HG03280 (cell line): ENCODE measurements around the gene RPL13A.

Experiments used
- ATAC-seq: cut with Tn5 transposase; IDR thresholded peaks from one replicate; pipeline ENCODE4 v1.9.1; 2021; ENCODE audit warnings: mild to moderate bottlenecking, moderate library complexity; ENCODE audit not compliant: unreplicated experiment

Gene RPL13A

DNA sequence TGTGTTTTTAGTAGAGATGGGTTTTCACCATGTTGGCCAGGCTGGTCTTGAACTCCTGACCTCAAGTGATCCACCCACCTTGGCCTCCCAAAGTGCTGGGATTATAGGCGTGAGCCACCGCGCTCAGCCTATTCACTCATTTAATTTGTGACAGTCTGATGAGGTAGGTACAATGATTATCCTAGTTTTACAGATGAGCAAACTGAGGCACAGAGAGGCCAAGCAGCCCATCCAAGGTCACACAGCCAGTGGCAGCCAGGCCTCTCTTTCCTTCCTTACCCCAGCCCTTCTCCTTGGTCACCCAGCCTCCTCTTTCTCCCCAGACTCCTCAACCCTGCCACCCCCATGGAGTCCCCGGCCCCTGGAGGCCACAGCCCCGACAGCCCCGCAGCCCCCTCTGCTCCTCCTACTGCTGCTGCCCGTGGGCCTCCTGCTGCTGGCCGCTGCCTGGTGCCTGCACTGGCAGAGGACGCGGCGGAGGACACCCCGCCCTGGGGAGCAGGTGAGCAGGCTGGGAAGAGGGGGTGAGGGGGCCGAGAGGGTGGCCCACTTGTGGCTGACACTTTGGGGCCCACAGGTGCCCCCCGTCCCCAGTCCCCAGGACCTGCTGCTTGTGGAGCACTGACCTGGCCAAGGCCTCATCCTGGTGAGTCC is 7.3 kb upstream of the RPL13A start:
- ATAC-seq = no peak

DNA sequence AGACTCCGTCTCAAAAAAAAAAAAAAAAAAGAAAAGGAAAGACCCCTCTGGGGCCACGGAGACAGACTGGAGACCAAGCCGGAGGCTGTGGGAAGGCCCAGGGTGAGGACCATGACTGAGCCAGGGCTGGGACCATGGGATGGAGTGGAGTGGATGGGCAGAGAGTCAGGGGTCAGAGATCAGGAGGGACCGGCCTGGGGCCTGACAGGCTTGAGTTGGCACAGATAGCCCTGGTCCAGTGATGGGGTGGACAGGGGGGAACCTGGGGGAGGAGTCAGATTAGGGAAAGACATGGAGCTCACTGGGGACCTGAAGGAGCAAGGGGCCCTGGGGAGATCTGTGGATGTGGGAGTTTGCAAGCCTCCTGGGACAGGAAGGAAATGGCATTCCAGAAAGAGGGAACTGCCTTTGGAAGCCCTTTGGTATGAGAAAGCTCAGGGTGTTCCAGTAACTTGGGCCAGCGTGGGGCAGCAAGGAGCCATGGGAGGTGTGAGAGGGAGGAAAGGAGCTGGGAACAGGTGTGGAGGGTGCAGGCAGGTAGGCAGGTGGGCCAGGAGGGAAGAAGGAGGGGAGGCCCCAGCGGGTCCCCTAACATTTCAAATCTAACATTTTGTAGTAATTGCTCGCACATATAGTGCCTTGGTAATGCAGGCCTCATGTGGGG is 6.3 kb upstream of the RPL13A start:
- ATAC-seq = no peak

DNA sequence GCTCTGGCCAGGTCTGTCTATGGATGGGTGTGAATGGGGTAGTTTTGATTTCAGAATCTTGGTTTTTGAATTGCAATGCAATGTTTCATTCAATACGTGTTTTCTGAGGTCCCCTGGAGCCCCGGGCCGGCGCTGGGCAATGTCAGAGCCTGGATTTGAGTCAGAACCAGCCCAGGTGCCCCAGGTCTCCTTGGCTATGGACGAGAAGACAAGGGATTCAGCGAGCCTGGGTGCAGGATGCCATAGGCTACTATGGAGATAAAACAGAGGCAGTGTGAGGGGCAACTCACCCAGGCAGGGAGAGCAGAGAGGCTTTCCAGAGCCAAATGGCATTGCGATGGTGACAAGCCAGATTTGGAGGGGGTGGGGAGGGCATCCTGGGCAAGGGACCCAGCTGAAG is 1.2 kb upstream of the RPL13A start:
- ATAC-seq = no peak

DNA sequence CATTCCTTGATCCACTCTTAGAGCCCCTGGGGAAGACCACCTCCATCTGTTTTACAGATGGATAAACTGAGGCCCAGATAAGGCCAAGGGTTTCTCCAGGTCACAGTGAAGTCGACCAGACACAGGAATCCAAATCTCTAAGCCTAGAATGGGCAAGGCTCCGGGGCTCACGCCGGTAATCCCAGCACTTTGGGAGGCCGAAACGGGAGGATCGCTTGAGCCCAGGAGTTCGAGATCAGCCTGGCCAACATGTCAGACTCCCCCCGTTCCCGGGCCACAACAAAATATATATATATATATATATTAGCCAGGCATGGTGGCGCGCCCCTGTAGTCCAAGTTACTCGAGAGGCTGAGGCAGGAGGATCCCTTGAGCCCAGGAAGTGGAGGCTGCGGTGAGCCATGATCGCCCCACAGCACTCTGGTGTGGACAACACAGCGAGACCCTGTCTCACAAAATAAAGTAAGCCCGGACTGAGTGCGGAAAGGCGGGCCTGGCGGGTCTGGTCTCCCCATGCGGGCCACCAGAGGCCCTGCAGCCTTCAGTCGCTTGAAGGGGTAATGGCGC is 615 bp upstream of the RPL13A start:
- no peak for ATAC-seq

- ATAC-seq = no peak
Measured at GRCh38 chr19:49488046-49488862, 846 bp downstream of the RPL13A start.

DNA sequence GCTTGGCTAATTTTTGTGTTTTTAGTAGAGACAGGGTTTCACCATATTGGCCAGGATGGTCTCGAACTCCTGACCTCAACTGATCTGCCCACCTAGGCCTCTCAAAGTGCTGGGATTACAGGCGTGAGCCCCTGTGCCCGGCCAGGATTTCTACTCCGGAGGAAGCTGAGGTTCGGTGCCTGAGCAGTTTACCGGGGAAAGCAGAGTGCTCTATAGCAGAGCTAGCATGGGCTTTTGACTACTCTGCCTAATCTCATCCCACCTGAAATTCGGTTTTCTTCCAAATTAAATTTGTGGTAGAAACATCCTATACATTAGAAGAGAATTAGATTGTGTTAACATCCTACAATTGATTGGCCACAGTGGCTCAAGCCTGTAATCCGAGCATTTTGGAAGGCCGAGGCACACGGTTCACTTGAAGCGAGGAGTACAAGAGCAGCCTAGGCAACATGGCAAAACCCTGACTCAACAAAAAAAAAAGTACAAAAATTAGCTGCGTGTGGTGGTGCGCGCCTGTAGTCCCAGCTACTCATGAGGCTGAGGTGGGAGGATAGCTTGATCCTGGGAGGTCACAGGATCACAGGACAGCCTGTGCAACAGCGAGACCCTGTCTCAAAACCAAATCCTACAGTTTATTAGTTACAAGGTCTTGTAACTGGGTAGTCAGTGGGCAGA is 1.6 kb downstream of the RPL13A start:
- no peak for ATAC-seq

DNA sequence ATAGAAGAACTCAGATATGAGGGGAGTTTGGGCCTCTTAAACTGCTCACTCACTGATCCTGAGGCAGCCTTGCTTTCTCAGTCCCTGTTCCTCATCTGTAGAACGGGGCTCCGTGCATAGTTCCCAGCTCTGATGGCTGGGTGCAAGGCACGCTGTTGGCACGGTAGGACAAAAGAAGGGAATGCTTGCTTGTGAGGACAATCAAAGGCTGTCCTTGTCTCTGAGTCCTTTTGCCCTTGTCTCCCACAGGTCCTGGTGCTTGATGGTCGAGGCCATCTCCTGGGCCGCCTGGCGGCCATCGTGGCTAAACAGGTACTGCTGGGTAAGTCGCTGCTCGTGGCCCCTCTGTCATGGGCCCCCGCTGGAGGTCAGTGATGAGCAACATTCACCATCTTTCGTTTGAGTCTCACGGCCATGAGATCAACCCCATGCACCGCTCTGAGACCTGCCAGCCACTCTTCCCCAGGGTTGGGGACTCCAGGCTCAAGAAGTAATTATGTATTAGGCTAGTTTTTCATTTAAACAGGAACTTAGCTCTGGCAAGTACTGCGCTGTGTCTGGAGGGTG is 2.3 kb downstream of the RPL13A start:
- no peak for ATAC-seq

DNA sequence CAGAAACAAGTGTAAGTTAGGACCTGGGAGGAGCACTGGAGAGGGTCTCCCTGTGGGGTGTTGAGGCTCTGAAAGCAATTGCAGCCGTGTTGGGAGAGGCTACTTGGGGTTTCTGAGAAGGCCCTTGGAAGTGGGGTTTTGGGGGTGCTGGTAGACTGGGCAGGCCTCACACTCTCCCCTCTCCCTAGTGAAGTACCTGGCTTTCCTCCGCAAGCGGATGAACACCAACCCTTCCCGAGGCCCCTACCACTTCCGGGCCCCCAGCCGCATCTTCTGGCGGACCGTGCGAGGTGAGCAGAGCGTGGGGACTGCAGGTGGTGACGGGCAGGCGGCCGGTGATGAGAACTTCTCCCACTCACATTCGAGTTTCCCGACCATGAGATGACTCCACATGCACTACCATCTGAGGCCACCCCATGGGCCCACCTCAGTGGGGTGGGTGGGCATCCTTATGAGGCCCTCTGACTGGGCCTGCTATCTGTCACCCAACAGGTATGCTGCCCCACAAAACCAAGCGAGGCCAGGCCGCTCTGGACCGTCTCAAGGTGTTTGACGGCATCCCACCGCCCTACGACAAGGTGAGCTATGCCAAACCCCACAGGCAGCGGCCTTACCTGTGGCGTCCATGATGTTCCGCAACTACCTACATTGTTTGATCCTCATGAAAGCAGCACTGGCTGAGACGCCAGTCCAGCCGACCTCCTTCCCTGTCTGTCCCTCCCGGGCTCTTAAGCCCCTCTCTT is 3.0 kb downstream of the RPL13A start:
- ATAC-seq = no peak

GRCh38 chr19:49491030-49491803 is 3.8 kb downstream of the RPL13A start:
- no peak for ATAC-seq

DNA sequence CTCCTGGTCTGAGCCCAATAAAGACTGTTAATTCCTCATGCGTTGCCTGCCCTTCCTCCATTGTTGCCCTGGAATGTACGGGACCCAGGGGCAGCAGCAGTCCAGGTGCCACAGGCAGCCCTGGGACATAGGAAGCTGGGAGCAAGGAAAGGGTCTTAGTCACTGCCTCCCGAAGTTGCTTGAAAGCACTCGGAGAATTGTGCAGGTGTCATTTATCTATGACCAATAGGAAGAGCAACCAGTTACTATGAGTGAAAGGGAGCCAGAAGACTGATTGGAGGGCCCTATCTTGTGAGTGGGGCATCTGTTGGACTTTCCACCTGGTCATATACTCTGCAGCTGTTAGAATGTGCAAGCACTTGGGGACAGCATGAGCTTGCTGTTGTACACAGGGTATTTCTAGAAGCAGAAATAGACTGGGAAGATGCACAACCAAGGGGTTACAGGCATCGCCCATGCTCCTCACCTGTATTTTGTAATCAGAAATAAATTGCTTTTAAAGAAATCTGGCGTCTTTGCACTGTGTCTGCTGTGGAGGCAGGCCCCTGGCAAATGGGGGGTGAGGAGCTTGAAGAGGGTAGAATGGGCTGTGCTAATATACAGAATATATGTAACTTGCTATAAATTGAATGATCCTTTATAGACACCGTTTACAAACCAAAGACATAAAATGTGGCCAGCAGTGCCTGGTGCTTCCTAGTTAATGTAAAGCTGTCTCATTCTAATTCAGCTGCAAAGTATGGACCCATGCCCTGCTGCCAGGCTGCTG is 4.6 kb downstream of the RPL13A start:
- no peak for ATAC-seq

DNA sequence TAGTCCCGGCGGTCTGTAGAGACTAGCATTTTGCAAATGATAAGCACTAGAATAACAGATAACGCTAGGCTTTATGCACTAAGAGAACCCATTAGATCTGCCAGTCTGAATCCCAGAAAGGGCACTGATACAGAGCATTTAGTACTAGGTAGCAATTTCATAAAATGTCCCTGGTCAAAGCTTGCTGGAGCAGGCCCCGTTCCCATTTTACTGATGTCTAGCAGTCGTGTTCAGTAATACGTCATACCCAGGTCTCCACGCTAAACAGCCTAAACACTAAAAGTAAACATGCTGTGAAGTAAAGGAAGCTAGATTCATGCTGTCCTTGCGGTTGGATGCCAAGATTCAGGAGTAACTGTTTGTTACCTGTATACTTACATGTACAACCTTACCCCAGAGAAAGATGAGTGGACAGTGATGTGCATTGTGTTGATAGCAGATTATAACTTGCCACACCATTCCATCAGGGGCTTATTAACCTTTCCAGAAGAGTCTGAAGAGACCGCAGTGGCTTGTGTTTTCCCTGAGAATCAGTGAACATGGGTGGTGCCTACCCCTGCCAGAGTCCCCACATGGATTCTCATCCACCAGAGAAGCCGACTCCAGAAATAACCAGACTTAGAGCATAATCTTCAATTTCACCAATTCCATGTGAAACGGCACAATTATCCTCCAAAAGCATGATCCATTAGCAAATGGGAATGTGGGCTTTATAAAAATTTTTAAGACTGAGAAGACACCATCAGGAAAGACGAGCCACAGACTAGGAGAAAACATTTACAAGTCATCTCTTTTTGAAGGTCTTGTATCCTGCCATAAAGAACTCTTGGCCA is 5.4 kb downstream of the RPL13A start:
- no peak for ATAC-seq

- ATAC-seq = no peak
Measured at GRCh38 chr19:49496574-49497008, 9.2 kb downstream of the RPL13A start.

DNA sequence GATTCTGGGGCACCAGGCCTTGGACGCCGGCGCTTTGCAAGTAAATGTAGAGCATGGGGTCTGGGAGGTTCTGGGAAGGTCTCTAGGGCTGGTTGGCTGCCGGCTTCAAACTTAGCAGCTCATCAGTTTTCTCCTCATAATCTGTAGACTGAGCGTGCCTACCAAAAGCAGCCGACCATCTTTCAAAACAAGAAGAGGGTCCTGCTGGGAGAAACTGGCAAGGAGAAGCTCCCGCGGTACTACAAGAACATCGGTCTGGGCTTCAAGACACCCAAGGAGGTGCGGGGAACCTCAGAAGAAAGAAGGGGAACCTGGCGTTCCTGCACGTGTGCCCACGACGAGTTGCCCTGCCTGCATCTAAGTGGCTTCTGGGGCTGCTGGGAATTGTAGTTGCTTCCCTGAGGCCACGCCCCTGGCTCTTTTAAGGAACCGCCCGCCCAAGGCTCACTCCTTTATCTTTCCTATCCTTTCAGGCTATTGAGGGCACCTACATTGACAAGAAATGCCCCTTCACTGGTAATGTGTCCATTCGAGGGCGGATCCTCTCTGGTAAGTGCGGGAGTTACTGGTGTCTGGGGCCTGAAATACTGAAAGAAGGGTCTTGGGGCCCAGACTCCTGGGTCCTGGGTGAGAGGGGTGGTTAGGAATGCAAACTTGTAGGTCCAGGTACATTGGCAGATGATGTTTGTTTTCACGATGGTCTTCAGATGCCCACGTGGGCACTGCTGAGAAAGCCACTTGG is 9.8 kb downstream of the RPL13A start:
- ATAC-seq = no peak

- no peak for ATAC-seq
Measured at GRCh38 chr19:49497789-49498103, 10.3 kb downstream of the RPL13A start.

DNA sequence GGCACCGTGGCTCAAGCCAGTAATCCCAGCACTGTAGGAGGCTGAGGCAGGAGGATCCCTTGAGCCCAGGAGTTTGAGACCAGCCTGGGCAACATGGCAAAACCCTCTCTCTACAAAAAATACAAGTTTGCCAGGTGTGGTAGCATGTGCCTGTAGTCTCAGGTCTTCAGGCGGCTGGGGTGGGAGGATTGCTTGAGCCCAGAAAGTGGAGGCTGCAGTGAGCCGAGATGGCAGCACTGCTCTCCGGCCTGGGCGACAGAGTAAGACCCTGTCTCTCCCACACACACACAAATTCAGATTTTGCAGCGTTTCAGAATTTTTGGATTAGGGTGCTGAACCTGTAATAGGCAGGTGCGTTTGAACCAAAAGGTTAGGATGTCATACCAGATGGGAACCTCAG is 11.1 kb downstream of the RPL13A start:
- no peak for ATAC-seq

DNA sequence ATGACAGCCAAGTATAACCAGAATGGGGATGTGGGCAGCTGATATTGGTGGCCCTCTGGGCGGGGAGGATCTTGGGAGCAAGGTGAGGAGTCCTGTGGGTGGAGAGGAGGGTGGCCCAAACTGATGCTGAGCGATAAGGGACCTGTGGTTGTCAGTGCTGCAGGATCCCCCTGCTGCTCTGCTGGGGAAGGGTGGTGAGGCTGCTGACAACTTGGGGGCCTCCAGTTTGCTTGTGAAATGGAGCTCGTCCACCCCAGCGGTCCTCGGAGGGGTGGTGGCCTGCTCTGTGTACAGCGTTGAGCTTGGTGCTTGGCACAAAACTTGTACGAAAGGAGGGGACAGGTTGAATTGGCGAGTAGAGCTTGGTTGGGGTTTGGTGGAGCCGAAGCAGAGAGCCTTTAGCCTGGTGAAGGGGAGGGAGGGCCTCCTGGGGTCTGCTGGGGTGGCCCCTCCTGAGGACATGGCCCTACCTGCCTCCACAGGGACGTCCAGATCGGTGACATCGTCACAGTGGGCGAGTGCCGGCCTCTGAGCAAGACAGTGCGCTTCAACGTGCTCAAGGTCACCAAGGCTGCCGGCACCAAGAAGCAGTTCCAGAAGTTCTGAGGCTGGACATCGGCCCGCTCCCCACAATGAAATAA is 11.7 kb downstream of the RPL13A start:
- ATAC-seq = no peak
